Left ventricle myocardium inferior (tissue), 1 donor: ENCODE results near the gene RBMS3. TPM values are rescaled to one million over a fixed set of nuclear protein-coding genes. Genes with fewer than 3 reads are reported as not detected.

Source experiments
- DNase-seq: peaks from one replicate; pipeline ENCODE4 v3.0.0-alpha.2; 2020
- H3K27ac ChIP-seq: fragments of 200-600 bp; replicated peaks from 2 replicates; pipeline ENCODE4 v1.8.0; 2021
- H3K27me3 ChIP-seq: fragments of 200-600 bp; 2 replicates; pipeline ENCODE4 v1.8.0; 2021; ENCODE audit warnings: low read depth
- H3K36me3 ChIP-seq: fragments of 200-600 bp; 2 replicates; pipeline ENCODE4 v1.8.0; 2021
- H3K4me1 ChIP-seq: fragments of 200-600 bp; 2 replicates; pipeline ENCODE4 v1.8.0; 2021
- H3K4me3 ChIP-seq: fragments of 200-600 bp; 2 replicates; pipeline ENCODE4 v1.8.0; 2021; ENCODE audit warnings: mild to moderate bottlenecking, moderate library complexity
- H3K9me3 ChIP-seq: fragments of 200-600 bp; replicated peaks from 2 replicates; pipeline ENCODE4 v1.8.0; 2021
- intact Hi-C: fragments of 100-400 bp; cut with micrococcal nuclease; formaldehyde crosslinking; loops from one replicate; pipeline ENCODE4 v1.11.0; 2022
- total RNA-seq: library from RNA; stranded (reverse); fragmentation: NEBNext Ultra II Directional; extraction: Animal tissue kit (Norgen Biotek cat#: 25700); gene quantifications from one replicate; pipeline ENCODE4 v1.2.1, GENCODE V29; 2021
- TF ChIP-seq, protein P1 (sequence below): fragments of 200-600 bp; IDR thresholded peaks from 2 replicates; pipeline ENCODE4 v1.8.0; 2021; ENCODE audit warnings: antibody characterized with exemption, mild to moderate bottlenecking, borderline replicate concordance
- donor health status: DM: no; HTN: yes; CAD: no; lungs with severe emphysema.

The RBMS3 gene
- total RNA-seq, 1 donor from 2014 or later: 25.3 TPM

- Histone ChIP-seq H3K4me1 (peaks cover 14% of the 10 kb centered on the region), H3K9me3 (no peaks in the 10 kb centered on the region), H3K27me3 (no peaks in the 10 kb centered on the region), H3K36me3 (no peaks in the 10 kb centered on the region), H3K4me3 (no peak overlapping the region), H3K27ac (no peak overlapping the region)
- TF ChIP-seq, protein P1, sequence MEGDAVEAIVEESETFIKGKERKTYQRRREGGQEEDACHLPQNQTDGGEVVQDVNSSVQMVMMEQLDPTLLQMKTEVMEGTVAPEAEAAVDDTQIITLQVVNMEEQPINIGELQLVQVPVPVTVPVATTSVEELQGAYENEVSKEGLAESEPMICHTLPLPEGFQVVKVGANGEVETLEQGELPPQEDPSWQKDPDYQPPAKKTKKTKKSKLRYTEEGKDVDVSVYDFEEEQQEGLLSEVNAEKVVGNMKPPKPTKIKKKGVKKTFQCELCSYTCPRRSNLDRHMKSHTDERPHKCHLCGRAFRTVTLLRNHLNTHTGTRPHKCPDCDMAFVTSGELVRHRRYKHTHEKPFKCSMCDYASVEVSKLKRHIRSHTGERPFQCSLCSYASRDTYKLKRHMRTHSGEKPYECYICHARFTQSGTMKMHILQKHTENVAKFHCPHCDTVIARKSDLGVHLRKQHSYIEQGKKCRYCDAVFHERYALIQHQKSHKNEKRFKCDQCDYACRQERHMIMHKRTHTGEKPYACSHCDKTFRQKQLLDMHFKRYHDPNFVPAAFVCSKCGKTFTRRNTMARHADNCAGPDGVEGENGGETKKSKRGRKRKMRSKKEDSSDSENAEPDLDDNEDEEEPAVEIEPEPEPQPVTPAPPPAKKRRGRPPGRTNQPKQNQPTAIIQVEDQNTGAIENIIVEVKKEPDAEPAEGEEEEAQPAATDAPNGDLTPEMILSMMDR: no peak
- intact Hi-C loops: no loop called here
- DNase-seq: no peak
Observed at GRCh38 chr3:29544701-29545363, 264.0 kb downstream of the RBMS3 start.

GRCh38 chr3:29545615-29546014, 264.7 kb downstream of the RBMS3 start:
- Histone ChIP-seq H3K27me3 (no peaks in the 10 kb centered on the region), H3K9me3 (no peaks in the 10 kb centered on the region), H3K4me3 (no peak overlapping the region), H3K36me3 (no peaks in the 10 kb centered on the region), H3K27ac (peak overlapping the region; percentile 1), H3K4me1 (peaks cover 10% of the 10 kb centered on the region)
- TF ChIP-seq, protein P1: no peak
- intact Hi-C loops: no loop called here
- DNase-seq: no peak

DNA sequence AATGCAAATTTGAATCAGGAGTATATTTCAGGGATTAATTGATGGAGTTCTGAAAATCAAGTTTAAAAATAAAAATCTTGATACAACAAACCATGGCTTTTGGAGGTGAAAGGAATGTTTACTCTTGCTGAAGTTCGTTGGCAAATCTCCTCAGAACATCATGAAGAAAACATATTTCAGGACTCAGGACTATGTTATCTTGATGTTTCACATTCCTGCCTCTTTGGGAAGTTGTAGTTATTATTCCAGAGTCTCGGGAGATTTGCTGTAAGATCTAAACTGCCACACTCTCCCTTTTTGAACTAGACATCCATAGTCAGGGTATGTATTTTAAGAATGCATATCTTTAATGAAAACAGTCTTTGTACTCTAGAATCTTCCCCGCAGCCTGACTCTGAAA, 271.2 kb downstream of the RBMS3 start:
- Histone ChIP-seq H3K36me3 (no peaks in the 10 kb centered on the region), H3K27ac (peak overlapping the region; percentile 26), H3K4me3 (no peak overlapping the region), H3K27me3 (no peaks in the 10 kb centered on the region), H3K4me1 (peaks cover 40% of the 10 kb centered on the region), H3K9me3 (no peaks in the 10 kb centered on the region)
- intact Hi-C loops: no loop called here
- DNase-seq: no peak
- TF ChIP-seq, protein P1: no peak

- Histone ChIP-seq H3K9me3 (no peaks in the 10 kb centered on the region), H3K4me1 (peaks cover 47% of the 10 kb centered on the region), H3K4me3 (no peak overlapping the region), H3K27me3 (no peaks in the 10 kb centered on the region), H3K27ac (no peak overlapping the region), H3K36me3 (no peaks in the 10 kb centered on the region)
- intact Hi-C loops: no loop called here
- TF ChIP-seq, protein P1: no peak
- no peak for DNase-seq
Observed at GRCh38 chr3:29554566-29554965, 273.7 kb downstream of the RBMS3 start.

GRCh38 chr3:29555590-29555989, 274.7 kb downstream of the RBMS3 start:
- H3K36me3 ChIP-seq: no peaks in the 10 kb centered on the region
- intact Hi-C loops: no loop called here
- no peak for DNase-seq
- TF ChIP-seq, protein P1: no peak
- H3K27me3 ChIP-seq: no peaks in the 10 kb centered on the region
- H3K9me3 ChIP-seq: no peaks in the 10 kb centered on the region
- no peak overlapping the region for H3K4me3 ChIP-seq
- H3K27ac ChIP-seq: no peak overlapping the region
- peaks cover 52% of the 10 kb centered on the region for H3K4me1 ChIP-seq
